ENCODE measurements around the gene BCAS1.

Gene BCAS1

DNA sequence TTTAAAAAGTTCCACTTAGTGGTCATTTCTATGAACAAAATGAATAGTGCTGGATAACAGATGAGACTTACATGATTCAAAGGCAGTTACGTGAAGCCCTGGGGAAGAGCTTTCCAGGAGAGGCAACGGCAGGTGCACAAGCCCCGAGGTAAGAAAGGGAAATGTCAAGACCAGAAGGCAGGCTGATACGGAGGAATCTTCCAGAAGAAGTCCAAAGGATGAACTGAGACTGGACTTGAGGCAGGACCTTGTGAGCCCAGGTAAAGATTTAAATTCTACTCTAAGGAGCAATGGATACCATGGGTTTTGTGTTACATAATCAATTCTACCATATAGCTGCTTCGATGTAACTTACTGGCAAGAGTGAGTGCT, 164.6 kb downstream of the BCAS1 start:
- no peak for ATAC-seq (replicated peaks; ENCODE audit: extremely low read depth, poor library complexity, severe bottlenecking)
- H3K27ac Mint-ChIP-seq (ENCODE audit: low read depth): no peak overlapping the region

DNA sequence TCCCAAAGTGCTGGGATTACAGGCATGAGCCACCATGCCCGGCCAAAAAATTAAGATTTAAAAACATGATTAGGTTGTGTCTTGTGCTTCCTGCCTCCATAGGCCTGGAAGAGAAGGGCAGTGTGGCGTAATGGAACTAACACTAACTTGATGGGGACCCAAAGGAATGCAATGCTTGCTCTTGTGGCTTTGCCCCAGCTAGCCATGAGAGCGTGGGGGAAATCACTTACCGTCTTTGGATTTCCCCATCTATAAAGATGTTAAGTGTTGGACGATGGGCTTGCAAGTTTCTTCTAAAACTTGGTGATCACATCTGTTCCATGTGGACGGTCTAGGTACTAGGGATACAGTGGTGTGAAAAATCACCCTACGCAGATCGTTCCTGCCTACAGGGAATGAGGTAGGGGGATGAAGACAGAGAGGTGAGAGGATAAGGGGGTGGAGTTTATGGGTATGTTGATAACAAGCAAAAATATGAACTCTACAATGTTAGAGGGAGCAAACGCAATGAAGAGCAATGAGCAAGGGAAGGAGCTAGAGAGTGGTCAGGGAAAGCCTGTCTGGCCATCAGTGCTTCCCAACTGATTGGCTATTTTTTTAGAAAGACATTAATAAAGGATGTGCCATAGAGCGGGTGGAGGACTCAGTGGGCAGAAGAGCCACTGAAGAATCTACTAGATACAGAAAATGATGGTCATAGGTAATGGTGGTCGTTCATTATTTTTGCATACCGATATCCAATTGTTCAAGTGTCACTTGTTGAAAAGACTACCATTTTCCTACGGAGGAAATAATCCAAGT, 165.2 kb downstream of the BCAS1 start:
- Mint-ChIP-seq H3K27me3 (no peaks in the 10 kb centered on the region), H3K4me3 (no peak overlapping the region), H3K9me3 (no peaks in the 10 kb centered on the region), H3K36me3 (ENCODE audit: insufficient read depth) (no peaks in the 10 kb centered on the region), H3K27ac (ENCODE audit: low read depth) (no peak overlapping the region), H3K4me1 (peaks cover 11% of the 10 kb centered on the region)
- ATAC-seq (replicated peaks; ENCODE audit: extremely low read depth, poor library complexity, severe bottlenecking) (no peak), DNase-seq (ENCODE audit: low spot score in 2 of 2) (no peak)

More for the DNA sequence above, 164.6 kb downstream of the BCAS1 start:
- no peak overlapping the region for H3K4me3 Mint-ChIP-seq
- no peaks in the 10 kb centered on the region for H3K27me3 Mint-ChIP-seq
- H3K9me3 Mint-ChIP-seq: no peaks in the 10 kb centered on the region
- H3K4me1 Mint-ChIP-seq: peaks cover 11% of the 10 kb centered on the region
- no peaks in the 10 kb centered on the region for H3K36me3 Mint-ChIP-seq (ENCODE audit: insufficient read depth)
- DNase-seq (ENCODE audit: low spot score in 2 of 2): no peak

DNA sequence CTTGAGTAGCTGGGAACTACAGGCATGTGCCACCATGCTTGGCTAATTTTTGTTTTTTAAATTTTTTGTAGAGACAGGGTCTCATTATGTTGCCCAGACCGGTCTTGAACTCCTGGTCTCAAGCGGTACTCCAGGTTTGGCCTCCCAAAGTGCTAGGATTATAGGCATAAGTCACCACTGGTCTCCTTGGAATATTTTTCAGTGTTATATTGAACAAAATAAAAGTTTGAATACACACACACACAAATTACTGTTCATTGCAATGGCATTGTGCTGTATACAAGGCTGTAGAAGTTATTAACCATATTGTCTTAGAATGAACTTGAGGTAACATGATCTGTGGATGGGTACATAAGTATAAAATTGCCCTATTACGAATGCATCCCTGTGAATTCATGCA, 166.1 kb downstream of the BCAS1 start:
- no peak overlapping the region for H3K4me3 Mint-ChIP-seq
- DNase-seq (ENCODE audit: low spot score in 2 of 2) (no peak), ATAC-seq (replicated peaks; ENCODE audit: extremely low read depth, poor library complexity, severe bottlenecking) (no peak)
- no peaks in the 10 kb centered on the region for H3K27me3 Mint-ChIP-seq
- H3K36me3 Mint-ChIP-seq (ENCODE audit: insufficient read depth): no peaks in the 10 kb centered on the region
- H3K4me1 Mint-ChIP-seq: peaks cover 17% of the 10 kb centered on the region
- H3K27ac Mint-ChIP-seq (ENCODE audit: low read depth): no peak overlapping the region
- no peaks in the 10 kb centered on the region for H3K9me3 Mint-ChIP-seq

DNA sequence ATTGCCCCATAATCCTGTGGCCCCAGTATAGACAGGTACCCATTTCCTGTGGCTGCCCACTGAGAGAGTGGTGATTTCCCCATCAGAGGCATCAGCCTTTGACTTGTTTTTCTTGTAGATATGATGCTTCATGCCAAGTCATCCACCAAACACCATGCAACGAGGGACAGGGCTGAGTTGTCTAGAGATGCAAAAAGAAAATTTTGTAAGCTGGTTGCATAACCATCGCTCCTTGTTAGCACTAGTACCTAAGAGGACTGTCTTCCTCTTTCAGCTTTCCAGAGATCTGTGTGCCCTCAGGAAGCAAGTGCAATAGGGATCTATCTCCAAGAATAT, 166.8 kb downstream of the BCAS1 start:
- Mint-ChIP-seq H3K27me3 (no peaks in the 10 kb centered on the region), H3K27ac (ENCODE audit: low read depth) (no peak overlapping the region), H3K4me3 (no peak overlapping the region), H3K4me1 (peaks cover 23% of the 10 kb centered on the region), H3K36me3 (ENCODE audit: insufficient read depth) (no peaks in the 10 kb centered on the region), H3K9me3 (no peaks in the 10 kb centered on the region)
- DNase-seq (ENCODE audit: low spot score in 2 of 2) (no peak), ATAC-seq (replicated peaks; ENCODE audit: extremely low read depth, poor library complexity, severe bottlenecking) (no peak)

DNA sequence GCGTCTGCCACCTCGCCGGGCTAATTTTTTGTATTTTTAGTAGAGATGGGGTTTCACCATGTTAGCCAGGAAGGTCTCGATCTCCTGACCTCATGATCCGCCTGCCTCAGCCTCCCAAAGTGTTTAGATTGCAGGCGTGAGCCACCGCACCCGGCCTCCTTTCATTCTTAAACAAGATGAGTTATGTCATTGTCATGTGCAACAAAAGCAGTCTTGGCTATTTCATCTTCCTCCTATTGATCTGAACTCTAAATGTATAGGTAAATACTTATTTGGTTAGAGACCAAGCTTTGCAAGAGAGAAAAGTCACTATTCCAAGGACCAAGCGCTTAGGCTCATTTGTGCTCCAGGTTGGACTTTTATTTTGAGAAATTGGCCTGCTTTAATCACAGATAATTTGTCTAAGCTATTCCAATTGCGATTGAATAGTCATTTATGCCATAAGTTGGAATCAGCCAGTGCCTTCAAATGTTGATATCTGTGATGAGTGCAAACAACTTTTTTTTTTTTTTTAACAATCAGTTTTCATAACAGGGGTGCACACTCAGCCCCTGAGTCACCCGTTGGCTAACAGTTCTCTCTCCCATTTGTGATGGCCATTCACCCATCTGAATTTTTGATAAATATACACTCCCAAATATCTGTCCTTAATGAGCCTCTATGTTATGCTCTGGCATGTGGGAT, 167.3 kb downstream of the BCAS1 start:
- Mint-ChIP-seq H3K27me3 (no peaks in the 10 kb centered on the region), H3K4me1 (peaks cover 27% of the 10 kb centered on the region), H3K27ac (ENCODE audit: low read depth) (no peak overlapping the region), H3K9me3 (no peaks in the 10 kb centered on the region), H3K4me3 (no peak overlapping the region), H3K36me3 (ENCODE audit: insufficient read depth) (no peaks in the 10 kb centered on the region)
- DNase-seq (ENCODE audit: low spot score in 2 of 2) (no peak), ATAC-seq (replicated peaks; ENCODE audit: extremely low read depth, poor library complexity, severe bottlenecking) (no peak)

DNA sequence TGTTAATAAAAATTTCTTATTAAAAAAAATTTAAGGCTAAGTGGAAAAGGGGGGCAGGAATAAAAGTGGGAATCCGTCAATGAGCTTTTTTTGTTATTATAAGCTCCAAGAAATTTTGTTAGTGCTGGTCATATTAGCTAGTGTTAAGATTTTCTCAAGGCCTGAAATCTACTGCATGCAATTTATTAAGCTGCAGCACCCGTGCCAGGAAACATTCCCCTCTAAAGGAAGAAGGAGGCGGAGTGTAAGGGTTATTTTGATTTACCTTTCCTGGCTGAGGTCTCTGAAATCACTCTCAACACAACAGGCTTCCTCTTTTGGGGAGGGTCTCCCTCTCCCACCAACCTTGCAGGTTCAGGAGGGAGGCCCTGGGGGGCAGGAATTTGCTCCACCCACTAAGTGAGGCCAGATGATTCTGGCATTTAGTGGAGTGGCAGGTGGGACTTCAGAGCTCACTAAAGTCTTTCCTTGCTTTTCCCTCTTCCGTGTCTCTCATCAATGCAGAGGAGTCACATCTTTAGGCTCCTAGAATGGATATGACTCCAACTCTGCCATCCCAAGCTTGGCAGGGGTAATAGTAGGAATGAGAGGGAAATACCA, 168.8 kb downstream of the BCAS1 start:
- Mint-ChIP-seq H3K4me1 (peaks cover 27% of the 10 kb centered on the region), H3K27ac (ENCODE audit: low read depth) (no peak overlapping the region), H3K36me3 (ENCODE audit: insufficient read depth) (no peaks in the 10 kb centered on the region), H3K27me3 (no peaks in the 10 kb centered on the region), H3K4me3 (no peak overlapping the region), H3K9me3 (no peaks in the 10 kb centered on the region)
- ATAC-seq (replicated peaks; ENCODE audit: extremely low read depth, poor library complexity, severe bottlenecking): no peak
- no peak for DNase-seq (ENCODE audit: low spot score in 2 of 2)

DNA sequence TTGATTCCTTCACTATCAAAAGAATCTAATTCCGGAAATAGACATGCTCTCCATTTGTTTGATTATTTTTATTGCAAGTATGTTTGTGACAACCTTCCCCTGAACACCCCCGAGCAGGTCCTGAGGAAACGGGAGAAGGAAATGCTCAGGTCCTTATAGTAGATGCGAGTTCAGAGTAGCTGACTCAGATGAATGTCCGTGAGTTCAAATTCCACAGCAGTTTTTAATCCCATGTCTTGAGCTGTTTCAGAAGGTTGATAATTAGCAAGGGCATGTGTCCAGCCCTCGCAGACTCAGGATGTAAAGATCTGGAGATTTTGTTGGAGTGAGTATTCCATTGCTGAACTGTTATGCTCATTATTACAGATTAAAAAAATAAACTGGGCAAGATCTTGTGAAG, 169.3 kb downstream of the BCAS1 start:
- Mint-ChIP-seq H3K4me1 (peaks cover 27% of the 10 kb centered on the region), H3K4me3 (no peak overlapping the region), H3K27ac (ENCODE audit: low read depth) (no peak overlapping the region), H3K27me3 (no peaks in the 10 kb centered on the region), H3K36me3 (ENCODE audit: insufficient read depth) (no peaks in the 10 kb centered on the region), H3K9me3 (no peaks in the 10 kb centered on the region)
- DNase-seq (ENCODE audit: low spot score in 2 of 2): no peak
- no peak for ATAC-seq (replicated peaks; ENCODE audit: extremely low read depth, poor library complexity, severe bottlenecking)

DNA sequence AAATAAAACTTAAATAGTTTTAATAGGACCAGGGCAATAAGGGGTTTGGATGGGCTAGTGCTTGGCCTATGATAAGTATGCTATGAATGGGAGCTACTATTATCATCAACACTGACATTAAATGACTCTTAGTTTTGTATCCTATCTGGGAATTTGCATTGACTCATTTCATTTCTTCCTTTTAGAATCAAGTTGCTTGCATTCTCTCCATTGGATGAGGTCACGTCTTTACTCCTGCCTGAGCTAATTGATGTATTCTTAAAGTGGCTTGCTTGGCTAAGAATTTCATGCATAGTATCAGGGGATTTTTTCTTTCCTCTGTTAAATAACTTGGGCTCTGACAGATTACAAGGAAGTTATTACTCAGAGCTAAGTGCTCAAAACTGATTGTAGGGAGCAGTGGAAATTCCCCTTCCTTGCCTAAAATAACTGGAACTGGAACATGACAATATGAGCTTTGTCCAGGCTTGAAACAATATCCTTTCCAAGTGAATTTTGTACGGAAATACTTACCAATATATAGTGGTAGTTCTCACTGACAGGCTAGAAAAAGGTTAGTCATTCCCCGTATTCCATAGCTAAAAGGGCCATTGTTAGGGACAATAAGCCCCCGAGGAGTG, 169.9 kb downstream of the BCAS1 start:
- H3K27ac Mint-ChIP-seq (ENCODE audit: low read depth): no peak overlapping the region

DNA sequence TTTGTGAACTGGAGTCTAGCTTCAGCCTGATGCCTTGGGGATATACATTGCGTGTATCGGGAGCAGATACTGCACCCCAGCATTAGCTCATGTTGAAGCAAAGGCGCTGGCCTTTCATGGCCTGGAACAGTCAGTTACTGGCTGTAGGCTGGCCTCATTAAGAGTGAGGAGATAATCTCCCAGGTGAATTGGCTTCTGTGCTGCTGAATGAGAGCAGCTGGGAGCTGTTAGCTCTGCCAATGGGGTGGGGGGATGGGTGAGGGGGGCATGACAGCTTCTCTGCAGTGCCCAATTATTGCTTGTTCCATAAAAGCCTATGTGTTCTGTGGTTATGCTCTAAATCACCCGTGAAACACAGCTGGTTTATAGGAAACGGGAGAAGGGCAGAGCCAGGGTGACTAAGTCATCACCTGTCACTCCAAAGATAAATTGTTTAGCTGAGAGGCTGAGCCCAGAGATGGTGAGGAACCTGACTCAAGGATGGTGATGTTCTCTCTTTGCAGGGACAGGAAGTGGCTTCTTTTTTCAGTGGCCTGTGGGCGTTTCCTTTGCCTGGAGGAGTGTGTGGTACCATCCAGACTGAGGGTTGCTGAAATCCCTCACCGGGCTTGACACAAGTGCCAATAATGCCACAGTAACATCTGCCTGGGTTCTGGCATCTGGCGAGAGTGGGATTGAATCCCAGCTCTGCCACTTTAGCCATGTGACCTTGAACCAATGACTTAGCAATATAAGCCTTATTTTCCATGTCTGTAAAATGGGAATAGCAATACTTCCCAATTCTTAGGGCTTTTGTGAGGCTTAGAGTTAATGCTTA, 170.8 kb downstream of the BCAS1 start:
- DNase-seq (ENCODE audit: low spot score in 2 of 2) (peak in 1 of 2 donors; percentile 48), ATAC-seq (replicated peaks; ENCODE audit: extremely low read depth, poor library complexity, severe bottlenecking) (peak; percentile 99)
- Mint-ChIP-seq H3K4me3 (no peak overlapping the region), H3K36me3 (ENCODE audit: insufficient read depth) (no peaks in the 10 kb centered on the region), H3K4me1 (peaks cover 32% of the 10 kb centered on the region), H3K27me3 (no peaks in the 10 kb centered on the region), H3K27ac (ENCODE audit: low read depth) (no peak overlapping the region), H3K9me3 (no peaks in the 10 kb centered on the region)

More for the DNA sequence above, 169.9 kb downstream of the BCAS1 start:
- Mint-ChIP-seq H3K4me1 (peaks cover 27% of the 10 kb centered on the region), H3K27me3 (no peaks in the 10 kb centered on the region), H3K36me3 (ENCODE audit: insufficient read depth) (no peaks in the 10 kb centered on the region), H3K9me3 (no peaks in the 10 kb centered on the region), H3K4me3 (no peak overlapping the region)
- DNase-seq (ENCODE audit: low spot score in 2 of 2) (no peak), ATAC-seq (replicated peaks; ENCODE audit: extremely low read depth, poor library complexity, severe bottlenecking) (no peak)

DNA sequence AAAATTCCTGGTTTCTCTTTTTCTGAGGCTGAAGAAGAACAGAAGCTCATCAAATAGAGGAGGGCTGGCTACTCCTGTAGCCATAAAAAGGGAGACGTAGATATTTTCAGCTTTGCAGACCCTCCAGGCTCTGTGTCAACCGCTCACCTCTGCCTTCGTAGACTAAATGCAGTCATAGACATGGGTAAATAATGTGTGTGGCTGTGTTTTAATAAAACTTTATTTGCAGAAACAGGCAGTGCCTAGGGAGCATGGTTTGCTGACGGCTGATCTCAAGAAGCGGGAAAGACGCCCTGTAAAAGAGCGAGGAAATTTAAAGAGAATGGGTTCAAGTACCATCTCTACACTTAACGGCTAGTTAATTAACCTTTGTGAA, 171.8 kb downstream of the BCAS1 start:
- Mint-ChIP-seq H3K9me3 (no peaks in the 10 kb centered on the region), H3K4me1 (peaks cover 33% of the 10 kb centered on the region), H3K27ac (ENCODE audit: low read depth) (peak overlapping the region; percentile 41), H3K36me3 (ENCODE audit: insufficient read depth) (no peaks in the 10 kb centered on the region), H3K4me3 (no peak overlapping the region), H3K27me3 (no peaks in the 10 kb centered on the region)
- ATAC-seq (replicated peaks; ENCODE audit: extremely low read depth, poor library complexity, severe bottlenecking): no peak
- DNase-seq (ENCODE audit: low spot score in 2 of 2): no peak

DNA sequence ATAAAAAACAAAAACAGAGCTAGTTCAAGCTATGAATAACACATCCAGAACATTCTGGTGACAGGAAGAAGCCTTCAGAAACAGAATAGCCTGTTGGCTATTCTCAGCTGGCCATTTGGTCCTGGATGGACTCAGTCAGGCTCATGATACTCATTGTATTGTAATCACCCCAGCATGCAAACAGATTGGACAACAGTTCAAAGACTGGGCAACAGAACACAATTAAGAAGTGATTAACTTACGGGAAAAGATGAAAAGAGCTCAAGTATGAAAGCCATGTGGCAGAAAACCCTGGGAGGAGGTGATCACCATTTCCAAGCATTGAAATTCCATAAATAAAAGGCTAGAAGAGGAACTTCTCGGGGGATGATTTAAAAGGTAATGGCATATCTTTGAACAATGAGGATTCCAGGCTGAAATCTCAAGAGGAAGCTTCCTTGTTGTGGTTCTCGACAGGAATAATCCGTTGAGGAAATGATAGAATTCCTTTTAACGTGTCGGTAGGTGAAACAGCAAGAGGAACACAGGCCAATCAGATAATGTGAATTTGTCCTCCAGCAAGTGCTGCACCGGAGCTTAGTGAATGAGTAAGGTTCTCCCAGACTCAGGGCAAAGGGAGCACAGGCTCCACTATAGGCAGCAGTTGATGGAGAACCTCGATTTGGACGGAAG, 172.4 kb downstream of the BCAS1 start:
- Mint-ChIP-seq H3K4me1 (peaks cover 35% of the 10 kb centered on the region), H3K9me3 (no peaks in the 10 kb centered on the region), H3K4me3 (no peak overlapping the region), H3K27ac (ENCODE audit: low read depth) (peak overlapping the region; percentile 41), H3K36me3 (ENCODE audit: insufficient read depth) (peaks cover 1% of the 10 kb centered on the region), H3K27me3 (no peaks in the 10 kb centered on the region)
- ATAC-seq (replicated peaks; ENCODE audit: extremely low read depth, poor library complexity, severe bottlenecking) (no peak), DNase-seq (ENCODE audit: low spot score in 2 of 2) (no peak)

DNA sequence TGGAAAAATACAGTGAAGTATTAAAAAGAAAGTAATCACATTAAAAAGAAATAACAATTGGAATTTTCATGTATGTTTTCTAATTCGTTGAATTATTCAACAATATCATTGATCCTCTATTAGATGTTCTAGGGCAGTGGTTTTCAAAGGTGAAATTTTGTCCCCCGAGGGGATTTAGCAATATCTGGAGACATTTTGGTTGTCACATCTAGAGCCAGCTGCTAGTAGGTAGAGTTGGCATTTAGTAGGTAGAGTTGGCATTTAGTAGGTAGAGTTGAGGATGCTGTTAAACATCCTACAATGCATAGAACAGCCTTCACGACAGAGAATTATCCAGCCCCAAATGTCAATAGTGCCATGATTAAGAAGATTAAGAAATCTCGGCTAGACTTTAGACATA, 173.7 kb downstream of the BCAS1 start:
- no peak for DNase-seq (ENCODE audit: low spot score in 2 of 2)
- peaks cover 5% of the 10 kb centered on the region for H3K36me3 Mint-ChIP-seq (ENCODE audit: insufficient read depth)
- H3K4me1 Mint-ChIP-seq: peaks cover 40% of the 10 kb centered on the region
- H3K27me3 Mint-ChIP-seq: no peaks in the 10 kb centered on the region
- no peak overlapping the region for H3K27ac Mint-ChIP-seq (ENCODE audit: low read depth)
- H3K4me3 Mint-ChIP-seq: no peak overlapping the region
- H3K9me3 Mint-ChIP-seq: no peaks in the 10 kb centered on the region
- ATAC-seq (replicated peaks; ENCODE audit: extremely low read depth, poor library complexity, severe bottlenecking): no peak
